Colonic mucosa (tissue), 4 donors: ENCODE results near the gene PHYH. TPM values are rescaled to one million over a fixed set of nuclear protein-coding genes. Genes with fewer than 3 reads are reported as not detected.
A peak's percentile ranks its signal among the peaks of the same experiment; 100 is the strongest.

ENCODE experiments used
- DNase-seq: peaks from one replicate; pipeline ENCODE4 v3.0.0-alpha.2; 2020
- H3K27ac ChIP-seq: fragments of 200-600 bp; one replicate; pipeline ENCODE4 v1.8.0; 2021
- H3K27me3 ChIP-seq: fragments of 200-600 bp; one replicate; pipeline ENCODE4 v1.8.0; 2021
- H3K36me3 ChIP-seq: fragments of 200-600 bp; one replicate; pipeline ENCODE4 v1.8.0; 2021
- H3K4me1 ChIP-seq: fragments of 200-600 bp; one replicate; pipeline ENCODE4 v1.8.0; 2021; ENCODE audit warnings: mild to moderate bottlenecking
- H3K4me3 ChIP-seq: fragments of 200-600 bp; one replicate; pipeline ENCODE4 v1.8.0; 2021
- H3K9ac ChIP-seq, 2 donors: one replicate each; pipeline ENCODE4 v1.7.0; 2013; ENCODE audit warnings: control low read depth in 2 of 2, low read depth in 2 of 2, low read length in 2 of 2
- H3K9me3 ChIP-seq: fragments of 200-600 bp; one replicate; pipeline ENCODE4 v1.8.0; 2021
- intact Hi-C: fragments of 100-400 bp; cut with DNase I; formaldehyde crosslinking; loops from one replicate; pipeline ENCODE4 v1.14.1; 2022
- total RNA-seq, 2 donors: library from RNA; stranded (reverse); fragmentation: NEBNext Ultra II Directional in 1 of 2; extraction: Animal tissue kit (Norgen Biotek cat#: 25700) in 1 of 2; gene quantifications; one replicate each; pipeline ENCODE4 v1.2.1, GENCODE V29; 2021
- TF ChIP-seq, protein P1 (sequence below): fragments of 200-600 bp; IDR thresholded peaks from one replicate; pipeline ENCODE4 v1.8.0; 2022; ENCODE audit warnings: antibody characterized with exemption, mild to moderate bottlenecking
- donor health status: healthy.
- donor health status: DM: no; HTN: no; CAD: no.
- donor health status: DM: no; HTN: no; CAD: no.

Gene PHYH
- total RNA-seq, 2 donors from 2014 or later, result 35.6 to 62.1 TPM

GRCh38 chr10:13310518-13311176 lies 10.8 kb upstream of the PHYH start:
- intact Hi-C loops, result no loop called here
- no peak overlapping the region for H3K9ac ChIP-seq
- TF ChIP-seq, protein P1, sequence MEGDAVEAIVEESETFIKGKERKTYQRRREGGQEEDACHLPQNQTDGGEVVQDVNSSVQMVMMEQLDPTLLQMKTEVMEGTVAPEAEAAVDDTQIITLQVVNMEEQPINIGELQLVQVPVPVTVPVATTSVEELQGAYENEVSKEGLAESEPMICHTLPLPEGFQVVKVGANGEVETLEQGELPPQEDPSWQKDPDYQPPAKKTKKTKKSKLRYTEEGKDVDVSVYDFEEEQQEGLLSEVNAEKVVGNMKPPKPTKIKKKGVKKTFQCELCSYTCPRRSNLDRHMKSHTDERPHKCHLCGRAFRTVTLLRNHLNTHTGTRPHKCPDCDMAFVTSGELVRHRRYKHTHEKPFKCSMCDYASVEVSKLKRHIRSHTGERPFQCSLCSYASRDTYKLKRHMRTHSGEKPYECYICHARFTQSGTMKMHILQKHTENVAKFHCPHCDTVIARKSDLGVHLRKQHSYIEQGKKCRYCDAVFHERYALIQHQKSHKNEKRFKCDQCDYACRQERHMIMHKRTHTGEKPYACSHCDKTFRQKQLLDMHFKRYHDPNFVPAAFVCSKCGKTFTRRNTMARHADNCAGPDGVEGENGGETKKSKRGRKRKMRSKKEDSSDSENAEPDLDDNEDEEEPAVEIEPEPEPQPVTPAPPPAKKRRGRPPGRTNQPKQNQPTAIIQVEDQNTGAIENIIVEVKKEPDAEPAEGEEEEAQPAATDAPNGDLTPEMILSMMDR, result no peak

DNA sequence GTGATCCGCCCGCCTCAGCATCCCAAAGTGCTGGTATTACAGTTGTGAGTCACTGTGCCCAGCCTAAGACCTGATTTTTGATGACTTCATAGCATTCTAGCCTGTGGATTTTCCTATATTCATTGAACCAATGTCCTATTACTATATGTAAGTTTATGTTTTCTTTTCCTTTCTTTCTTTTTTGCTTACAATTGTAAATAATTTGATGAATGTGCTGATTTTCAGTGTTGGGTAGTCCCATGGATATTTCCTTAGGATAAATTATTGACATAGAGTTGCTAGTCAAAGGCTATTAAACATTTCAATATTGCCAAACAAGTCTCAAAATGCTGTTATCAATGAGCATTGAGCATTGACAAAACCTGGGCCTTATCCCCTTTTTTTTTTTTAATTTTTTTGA lies 9.9 kb upstream of the PHYH start:
- Histone ChIP-seq H3K36me3 (no peaks in the 10 kb centered on the region), H3K9ac (no peak overlapping the region), H3K27me3 (no peaks in the 10 kb centered on the region), H3K4me3 (no peak overlapping the region), H3K27ac (no peak overlapping the region), H3K9me3 (no peaks in the 10 kb centered on the region), H3K4me1 (no peaks in the 10 kb centered on the region)
- no peak for DNase-seq
- TF ChIP-seq, protein P1, result no peak
- intact Hi-C loops, result no loop called here

More at GRCh38 chr10:13310518-13311176, 10.8 kb upstream of the PHYH start:
- Histone ChIP-seq H3K4me1 (no peaks in the 10 kb centered on the region), H3K9me3 (no peaks in the 10 kb centered on the region), H3K4me3 (no peak overlapping the region), H3K27ac (no peak overlapping the region), H3K27me3 (no peaks in the 10 kb centered on the region), H3K36me3 (no peaks in the 10 kb centered on the region)
- no peak for DNase-seq

DNA sequence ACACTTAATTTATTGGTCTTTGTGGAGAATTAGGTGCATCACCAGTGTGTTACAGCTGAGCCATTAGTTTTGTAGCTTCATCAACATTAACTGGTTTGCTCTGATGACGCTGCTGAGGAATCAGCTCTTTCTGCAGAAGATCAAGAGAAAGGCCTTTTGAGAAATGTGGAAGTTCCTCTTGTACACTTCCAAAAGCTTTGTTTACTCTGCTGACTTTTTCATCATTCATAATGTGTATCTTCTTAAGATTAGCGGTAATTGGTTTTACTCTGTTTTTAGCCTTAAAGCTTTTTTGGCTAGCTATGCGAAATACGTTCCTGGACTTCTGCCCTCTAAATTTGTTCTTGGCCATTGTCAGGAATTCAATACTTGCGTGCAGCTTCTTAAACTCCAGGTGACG lies 8.2 kb upstream of the PHYH start:
- no peak for DNase-seq
- H3K27ac ChIP-seq, result no peak overlapping the region
- TF ChIP-seq, protein P1, result no peak
- H3K4me3 ChIP-seq, result no peak overlapping the region
- no peaks in the 10 kb centered on the region for H3K36me3 ChIP-seq
- no peaks in the 10 kb centered on the region for H3K9me3 ChIP-seq
- intact Hi-C loops, result no loop called here
- H3K4me1 ChIP-seq, result no peaks in the 10 kb centered on the region
- no peak overlapping the region for H3K9ac ChIP-seq
- no peaks in the 10 kb centered on the region for H3K27me3 ChIP-seq

DNA sequence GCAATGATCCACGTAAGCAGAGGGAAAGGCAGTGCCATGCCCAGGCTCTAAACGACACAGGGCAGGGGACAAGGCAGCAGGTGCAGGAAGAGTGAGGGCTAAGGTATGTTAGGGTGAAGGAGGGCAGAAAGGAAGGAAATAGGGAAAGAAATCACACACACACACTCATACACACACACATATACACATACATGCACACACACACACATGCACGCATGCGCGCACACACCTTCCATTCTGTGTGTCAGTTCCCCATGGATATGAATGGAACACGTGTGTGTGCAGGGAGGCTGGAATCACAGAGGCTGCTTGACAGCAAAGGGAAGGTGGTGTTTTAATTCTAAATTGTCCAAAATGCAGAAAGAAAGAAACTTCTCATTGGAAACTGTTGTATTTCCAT lies 6.2 kb upstream of the PHYH start:
- Histone ChIP-seq H3K27ac (no peak overlapping the region), H3K9me3 (no peaks in the 10 kb centered on the region), H3K9ac (no peak overlapping the region), H3K4me1 (no peaks in the 10 kb centered on the region), H3K27me3 (no peaks in the 10 kb centered on the region), H3K36me3 (no peaks in the 10 kb centered on the region), H3K4me3 (no peak overlapping the region)
- intact Hi-C loops, result no loop called here
- DNase-seq, result no peak
- TF ChIP-seq, protein P1, result no peak

DNA sequence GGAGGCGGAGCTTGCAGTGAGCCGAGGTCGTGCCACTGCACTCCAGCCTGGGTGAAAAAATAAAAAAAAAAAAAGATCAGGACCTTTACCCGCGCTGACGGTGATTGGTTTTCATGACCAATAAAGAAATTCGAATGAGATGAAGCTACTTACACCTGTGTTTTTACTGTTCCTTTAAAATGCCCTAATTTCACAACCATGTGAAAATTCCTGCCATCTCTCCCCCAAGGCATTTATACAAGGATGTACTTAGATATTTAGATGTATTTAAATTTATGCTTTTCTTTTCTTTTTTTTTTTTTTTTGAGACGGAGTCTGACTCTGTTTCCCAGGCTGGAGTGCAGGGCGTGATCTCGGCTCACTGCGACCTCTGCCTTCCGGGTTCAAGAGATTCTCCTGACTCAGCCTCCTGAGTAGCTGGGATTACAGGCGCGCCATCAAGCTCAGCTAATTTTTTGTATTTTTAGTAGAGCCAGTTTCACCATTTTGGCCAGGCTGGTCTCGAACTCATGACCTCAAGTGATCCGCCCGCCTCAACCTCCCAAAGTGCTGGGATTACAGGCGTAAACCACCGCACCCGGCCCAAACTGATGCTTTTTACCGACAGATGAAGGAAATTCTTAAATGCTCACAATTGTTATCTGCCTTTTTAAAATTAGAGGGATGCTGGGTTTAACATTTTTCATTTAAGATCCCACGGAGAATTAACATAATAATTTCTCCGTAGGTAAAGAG lies 3.1 kb upstream of the PHYH start:
- Histone ChIP-seq H3K27me3 (no peaks in the 10 kb centered on the region), H3K4me3 (peak overlapping the region; percentile 36), H3K36me3 (no peaks in the 10 kb centered on the region), H3K4me1 (no peaks in the 10 kb centered on the region), H3K9me3 (no peaks in the 10 kb centered on the region), H3K27ac (peak overlapping the region; percentile 95), H3K9ac (peak overlapping the region in 1 of 2 donors; percentile 71)
- TF ChIP-seq, protein P1, result no peak
- DNase-seq, result no peak
- intact Hi-C loops, result no loop called here
